Stimulated activated CD4-positive, alpha-beta T cell treated with anti-CD3 and anti-CD28 coated beads, Interleukin-1b, Interleukin-23, amount 100 ng/mL, for 24 hours (primary cell): ENCODE measurements around the gene ATG7.
"Not testable (repeated sequence)": the region's sequence is repeated elsewhere in the genome, so short reads cannot be mapped to it uniquely, and the experiment has no call there.

Source experiments
- DNase-seq, 4 experiments: peaks; one replicate each; pipeline ENCODE4 v3.0.0-alpha.2; 2020; ENCODE audit warnings: low read depth in 4 of 4, low spot score in 1 of 4

ATG7 gene

DNA sequence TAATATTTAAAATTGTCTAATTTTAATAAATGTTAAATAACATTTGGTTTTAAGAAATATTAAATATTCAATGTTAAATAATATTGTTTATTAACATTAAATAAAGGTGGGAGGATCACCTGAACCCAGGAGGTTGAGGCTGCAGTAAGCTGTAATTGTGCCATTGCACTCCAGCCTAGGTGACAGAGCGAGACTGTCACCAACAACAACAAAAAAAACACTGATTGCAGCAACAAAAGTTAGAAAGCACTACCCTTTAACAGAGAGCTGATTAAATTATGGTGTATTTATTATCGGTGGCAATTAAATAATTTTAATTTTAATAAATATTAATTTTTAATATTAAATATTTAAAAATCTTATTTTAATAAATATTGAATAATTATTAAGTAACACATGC, 152.1 kb downstream of the ATG7 start:
- no peak for DNase-seq

DNA sequence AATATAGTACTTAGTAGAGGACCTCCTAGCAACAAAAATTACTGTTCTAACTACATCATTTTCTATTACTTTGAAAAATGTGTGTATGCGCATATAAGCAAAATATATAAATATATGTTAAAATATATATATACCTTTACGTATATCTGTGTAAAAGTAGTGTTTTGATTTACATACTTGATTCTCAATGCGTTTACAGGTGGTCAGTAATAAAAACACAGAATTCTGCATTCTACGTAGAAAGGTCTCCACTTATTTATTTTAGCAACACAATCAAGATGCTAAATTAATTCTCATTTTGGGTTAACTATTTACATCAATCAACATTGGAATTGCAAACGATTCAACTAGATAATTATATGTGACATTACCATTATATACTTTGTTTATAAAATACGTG, 158.0 kb downstream of the ATG7 start:
- DNase-seq: no peak

- no peak for DNase-seq
Observed at GRCh38 chr3:11430624-11431023, 158.4 kb downstream of the ATG7 start.

GRCh38 chr3:11431319-11431718, 159.1 kb downstream of the ATG7 start:
- DNase-seq: no peak

DNA sequence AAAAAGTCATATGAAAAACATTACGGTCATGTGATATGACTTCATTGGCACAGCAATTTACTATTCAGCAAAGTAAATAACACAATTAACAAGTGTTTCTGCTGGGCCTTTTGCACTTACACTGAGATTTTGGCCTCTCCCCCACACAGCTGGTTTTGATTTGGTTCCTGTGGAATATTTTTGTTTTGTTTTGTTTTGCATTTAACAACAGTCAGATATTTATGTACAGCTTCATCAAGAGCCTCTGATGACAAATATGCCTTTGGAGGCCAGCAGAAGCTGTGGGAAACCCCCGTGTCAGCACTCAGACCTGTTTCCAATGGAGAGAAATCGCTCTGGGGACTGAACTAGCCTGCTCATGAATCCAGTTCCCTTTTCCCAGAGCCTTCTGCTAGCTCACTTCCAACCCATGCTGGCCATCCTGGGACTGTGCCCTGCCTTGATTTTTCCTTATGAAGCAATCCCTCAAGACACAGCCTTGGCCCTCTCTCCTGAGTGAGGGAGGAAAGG, 161.9 kb downstream of the ATG7 start:
- DNase-seq: no peak

DNA sequence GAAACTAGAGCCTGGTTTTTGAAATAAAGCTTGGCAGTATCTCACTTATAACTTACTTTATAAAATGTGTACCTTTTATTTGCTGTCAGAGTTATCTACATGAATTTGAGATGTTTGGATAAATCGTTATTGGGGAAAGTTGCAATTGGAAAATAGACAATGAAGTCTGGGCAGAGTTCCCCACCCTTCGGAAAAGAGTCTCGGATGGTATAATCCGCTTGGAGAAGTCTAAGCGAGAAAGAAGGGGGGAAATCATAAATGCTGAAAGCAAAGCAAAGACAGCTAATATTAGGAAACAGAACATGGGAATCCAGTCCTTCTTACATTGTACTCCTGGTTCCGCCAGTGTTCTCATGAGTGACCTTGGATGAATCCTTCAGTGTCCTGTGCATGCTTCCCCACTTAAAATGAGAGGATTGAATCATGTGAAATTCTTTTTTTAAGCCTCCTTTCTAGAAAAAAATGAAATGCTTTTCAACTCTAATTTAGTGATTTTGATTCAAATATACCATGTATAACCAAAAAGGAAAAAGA, 162.4 kb downstream of the ATG7 start:
- DNase-seq: no peak

DNA sequence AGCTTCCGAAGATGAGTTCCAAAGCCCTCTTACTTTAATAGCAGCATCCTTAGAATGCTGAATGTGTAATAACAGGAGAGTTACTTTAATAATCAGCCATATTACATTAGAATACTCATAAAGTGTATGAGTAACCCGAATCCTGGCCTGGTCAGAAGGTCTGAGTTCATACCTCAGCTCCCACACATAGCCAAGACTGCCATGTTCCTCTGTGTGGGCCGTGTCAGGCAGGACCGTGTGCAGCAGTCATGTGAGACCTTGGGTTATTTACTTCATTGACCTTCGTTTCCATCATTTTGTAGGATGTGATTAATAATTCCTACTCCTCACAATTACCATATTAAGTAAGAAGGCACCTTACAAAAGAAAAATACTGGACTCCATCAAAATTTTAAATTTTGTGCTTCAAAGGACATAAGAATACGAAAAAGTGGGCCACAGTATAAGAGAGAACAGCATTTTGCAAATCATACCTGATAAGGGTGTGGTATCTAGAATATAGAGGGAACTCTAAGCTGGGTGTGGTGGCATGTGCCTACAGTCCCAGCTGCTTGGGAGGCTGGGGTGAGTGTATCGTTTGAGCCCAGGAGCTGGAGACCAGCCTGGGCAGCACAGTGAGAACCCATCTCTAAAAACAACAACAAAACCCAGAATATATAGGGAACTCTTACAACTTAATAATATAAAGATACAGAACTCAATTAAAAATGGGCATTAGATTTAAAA, 163.4 kb downstream of the ATG7 start:
- DNase-seq: no peak

- DNase-seq: no peak
Observed at GRCh38 chr3:11436775-11437174, 164.6 kb downstream of the ATG7 start.

- DNase-seq: no peak
Observed at GRCh38 chr3:11437506-11437905, 165.3 kb downstream of the ATG7 start.

DNA sequence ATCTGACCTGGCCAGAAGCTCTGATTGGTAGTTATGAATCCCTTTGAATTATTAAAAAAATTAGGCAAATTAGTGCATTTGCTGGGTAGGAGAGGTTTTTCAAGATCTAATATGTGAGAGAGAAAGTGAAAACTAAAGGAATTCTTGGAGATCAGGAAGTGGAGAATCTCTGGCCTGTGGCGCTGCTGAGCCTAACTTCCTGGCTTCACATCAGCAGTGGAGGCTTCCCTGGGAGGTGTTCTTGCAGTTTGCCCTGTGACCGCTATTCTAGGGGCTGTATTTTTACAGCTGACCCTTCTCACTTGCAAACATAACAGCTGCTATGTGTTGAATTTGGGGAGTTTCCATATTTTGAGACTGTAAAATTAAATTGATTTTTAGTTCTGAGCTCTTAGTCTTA, 166.4 kb downstream of the ATG7 start:
- no peak for DNase-seq

DNA sequence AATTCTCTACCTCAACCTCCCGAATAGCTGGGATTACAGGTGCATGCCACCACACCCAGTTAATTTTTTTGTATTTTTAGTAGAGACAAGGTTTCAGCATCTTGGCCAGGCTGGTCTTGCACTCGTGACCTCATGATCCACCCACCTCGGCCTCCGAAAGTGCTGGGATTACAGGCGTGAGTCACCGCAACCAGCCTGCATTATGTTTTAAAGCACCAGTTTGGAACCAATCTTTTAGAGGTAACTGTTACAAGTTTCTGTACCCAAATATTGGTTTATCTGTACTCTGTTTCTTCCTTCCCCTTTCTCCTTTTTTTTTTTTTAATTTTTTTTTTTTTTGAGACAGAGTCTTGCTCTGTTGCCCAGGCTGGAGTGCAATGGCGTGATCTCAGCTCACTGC, 169.1 kb downstream of the ATG7 start:
- not testable (repeated sequence) for DNase-seq

DNA sequence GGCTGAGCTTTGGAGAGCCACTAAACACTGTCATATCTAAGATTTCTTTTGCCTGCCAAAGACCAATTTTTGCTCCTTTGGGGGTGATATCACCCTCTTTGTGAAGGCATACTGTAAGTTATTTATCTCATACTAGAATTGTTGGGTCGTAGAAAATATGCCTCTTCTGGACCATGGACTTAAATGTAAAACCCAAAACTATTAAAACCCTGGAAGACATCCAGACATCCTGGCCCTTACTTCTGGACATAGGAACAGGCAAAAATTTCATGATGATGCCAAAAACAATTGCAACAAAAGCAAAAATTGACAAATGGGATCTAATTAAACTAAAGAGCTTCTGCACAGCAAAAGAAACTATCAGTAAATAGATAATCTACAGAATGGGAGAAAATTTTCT, 172.2 kb downstream of the ATG7 start:
- DNase-seq: no peak

- not testable (repeated sequence) for DNase-seq
Observed at GRCh38 chr3:11445193-11445592, 173.0 kb downstream of the ATG7 start.

DNA sequence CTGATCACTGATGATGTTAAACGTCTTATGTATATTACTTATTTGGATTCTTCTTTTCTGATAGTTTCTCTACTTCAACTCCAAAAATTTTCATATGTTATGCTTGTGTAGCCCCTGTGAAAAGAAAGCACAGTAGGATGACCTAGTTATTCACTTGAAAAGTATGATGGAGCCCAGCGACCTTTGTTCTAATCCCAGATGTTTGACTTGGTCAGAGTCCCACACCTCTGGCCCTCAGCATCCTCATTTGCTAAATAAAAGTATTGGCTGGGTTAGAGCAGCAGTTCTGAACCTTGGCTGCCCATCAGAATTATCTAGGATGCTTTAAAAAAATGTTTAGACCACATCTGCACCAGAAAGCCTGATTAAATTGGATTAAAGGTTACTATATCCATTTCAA, 173.7 kb downstream of the ATG7 start:
- no peak for DNase-seq

DNA sequence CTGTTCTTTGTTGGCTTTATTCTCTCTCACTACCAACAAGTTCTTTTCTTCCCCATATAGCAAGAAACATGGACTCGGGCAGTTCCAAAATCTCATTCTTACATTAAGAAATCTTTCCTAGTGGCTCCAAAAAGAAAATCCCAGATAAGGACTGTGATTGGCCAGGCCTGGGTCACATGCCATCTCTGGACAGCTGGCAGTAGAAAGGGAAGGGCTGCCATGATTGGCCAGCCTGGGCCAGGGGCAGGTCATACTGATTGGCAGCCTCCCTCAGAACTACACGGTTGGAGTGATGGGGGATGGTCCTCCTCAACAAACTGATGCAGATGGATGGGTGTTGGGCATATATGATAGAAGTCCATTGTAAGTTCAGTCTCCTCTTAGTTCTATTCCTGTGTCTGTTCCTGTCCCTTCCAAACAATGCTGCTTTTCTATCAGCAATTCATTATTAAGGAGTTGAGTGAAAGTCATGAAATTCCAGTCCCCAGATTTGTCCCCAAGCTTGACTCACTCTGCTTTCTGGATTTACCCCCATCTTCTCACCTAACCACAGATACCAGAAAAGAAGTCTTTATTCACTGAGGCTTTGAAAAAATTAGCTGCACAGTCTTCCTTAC, 175.5 kb downstream of the ATG7 start:
- no peak for DNase-seq

- DNase-seq: no peak
Observed at GRCh38 chr3:11450015-11450414, 177.8 kb downstream of the ATG7 start.

GRCh38 chr3:11452312-11452711, 180.1 kb downstream of the ATG7 start:
- no peak for DNase-seq

DNA sequence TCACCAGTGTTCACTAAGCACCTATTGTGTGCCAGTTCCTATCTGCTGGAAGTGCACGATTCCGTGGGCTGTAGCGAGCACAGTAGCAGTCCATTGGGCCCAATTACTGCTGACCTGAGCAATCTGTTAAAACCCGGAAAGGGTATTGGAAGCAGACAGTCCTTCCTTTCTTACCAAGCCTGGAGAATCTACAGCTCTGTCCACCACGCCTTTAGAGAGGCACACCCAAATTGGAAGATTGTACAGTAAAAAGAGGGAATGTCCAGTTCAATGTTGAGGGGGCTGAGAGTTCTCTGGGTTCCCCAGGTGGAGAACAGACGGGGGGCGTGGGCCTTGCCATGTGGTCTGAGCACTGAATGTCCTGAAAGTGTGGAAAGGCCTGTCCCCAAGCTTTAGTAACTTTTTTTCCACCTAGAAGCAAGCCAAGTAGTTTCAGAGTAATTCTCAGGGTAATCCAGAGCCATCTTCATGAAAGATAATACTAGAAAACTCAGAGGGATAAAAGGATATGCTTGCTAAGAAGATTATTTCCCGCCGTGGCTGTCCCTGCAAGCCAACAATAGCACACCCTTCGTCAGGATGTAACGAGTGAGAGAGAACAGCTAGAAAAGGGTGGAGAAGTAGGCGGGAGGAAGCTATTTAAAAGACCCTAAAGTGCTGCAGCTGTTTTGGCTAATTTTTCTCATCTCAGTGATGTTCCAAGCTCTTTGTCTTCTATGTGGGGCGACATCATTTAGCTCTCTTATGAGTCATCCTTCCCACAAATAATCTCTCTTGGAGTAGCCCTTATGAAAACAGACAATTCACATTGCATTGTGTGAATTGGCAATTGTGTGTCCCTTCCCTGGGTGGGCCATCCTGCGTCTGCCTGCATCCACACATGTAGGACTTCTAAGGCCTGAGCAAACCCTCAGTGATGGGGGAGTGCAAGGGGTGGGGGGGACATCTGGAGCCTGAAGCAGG, 181.0 kb downstream of the ATG7 start:
- DNase-seq: no peak

DNA sequence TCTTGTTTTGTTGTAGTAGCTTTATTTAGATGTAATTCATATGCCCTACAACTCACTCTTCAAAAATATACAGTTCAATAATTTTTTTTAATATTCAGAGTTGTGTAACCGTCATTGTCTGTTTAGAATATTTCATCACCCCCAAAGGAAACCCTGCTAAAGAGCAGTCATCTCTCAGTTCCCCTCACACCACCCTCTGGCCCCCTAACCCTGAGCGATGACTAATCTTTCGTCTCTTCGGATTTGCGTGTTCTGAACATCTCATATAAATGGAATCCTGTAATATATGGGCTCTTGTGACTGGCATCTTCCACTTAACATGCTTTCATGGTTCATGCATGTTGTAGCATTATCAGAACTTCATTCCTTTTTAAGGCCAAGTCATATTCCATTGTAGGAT, 183.8 kb downstream of the ATG7 start:
- no peak for DNase-seq

- no peak for DNase-seq
Observed at GRCh38 chr3:11457135-11457534, 184.9 kb downstream of the ATG7 start.

DNA sequence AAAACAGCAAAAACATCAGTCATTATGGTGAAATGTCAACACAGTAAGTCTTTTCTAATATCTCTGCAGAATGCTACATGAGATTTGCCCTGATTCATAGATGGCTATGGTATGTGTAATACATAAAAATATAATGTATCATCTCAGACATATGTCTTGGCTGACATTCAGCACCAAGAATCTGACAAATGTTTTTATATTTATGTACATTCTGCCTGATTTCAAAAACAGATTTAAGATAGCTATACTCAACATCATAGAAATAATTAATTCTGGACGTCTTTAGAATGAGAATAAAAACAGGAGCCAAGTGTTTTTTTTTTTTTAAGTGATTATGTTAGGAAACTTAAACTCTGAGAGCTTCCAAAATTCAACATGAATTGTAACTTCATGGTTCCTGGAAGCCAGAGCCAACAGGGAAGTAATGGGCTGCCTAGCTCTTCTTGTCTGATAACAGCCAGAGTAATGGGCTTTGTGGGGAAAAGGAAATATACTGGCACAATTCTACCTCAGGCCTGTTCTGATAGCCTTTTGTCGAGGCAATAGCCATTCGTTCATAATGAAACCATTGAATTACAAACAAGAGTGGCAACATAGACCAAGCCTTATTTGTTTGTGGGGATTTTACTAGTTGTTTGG, 187.1 kb downstream of the ATG7 start:
- no peak for DNase-seq
